WTC11 (cell line): ENCODE measurements around the gene KIF21A.

Experiments used
- ATF1 ChIP-seq: sonication (generic); formaldehyde crosslinking; IDR thresholded peaks from 2 replicates; pipeline ENCODE4 v1.8.1; 2023; ENCODE audit warnings: mild to moderate bottlenecking, moderate library complexity, missing genetic modification reagents
- CREB1 ChIP-seq: sonication (generic); formaldehyde crosslinking; IDR thresholded peaks from 2 replicates; pipeline ENCODE4 v1.8.0; 2023; ENCODE audit warnings: mild to moderate bottlenecking, missing genetic modification reagents
- CREM ChIP-seq: sonication (generic); formaldehyde crosslinking; IDR thresholded peaks from 2 replicates; pipeline ENCODE4 v1.8.1; 2022; ENCODE audit warnings: mild to moderate bottlenecking, missing genetic modification reagents, moderate library complexity
- FOXK1 ChIP-seq: sonication (generic); formaldehyde crosslinking; IDR thresholded peaks from 2 replicates; pipeline ENCODE4 v1.8.0; 2022; ENCODE audit warnings: mild to moderate bottlenecking, moderate library complexity, missing genetic modification reagents
- TEAD1 ChIP-seq: sonication (generic); formaldehyde crosslinking; IDR thresholded peaks from 2 replicates; pipeline ENCODE4 v1.8.0; 2022; ENCODE audit warnings: mild to moderate bottlenecking, missing genetic modification reagents
- ZBTB21 ChIP-seq: sonication (generic); formaldehyde crosslinking; IDR thresholded peaks from 2 replicates; pipeline ENCODE4 v1.8.1; 2023; ENCODE audit warnings: mild to moderate bottlenecking, missing genetic modification reagents, borderline replicate concordance
- TF ChIP-seq, protein P1 (sequence below): fragments of 200-600 bp; IDR thresholded peaks from 2 replicates; pipeline ENCODE4 v1.8.0; 2022; ENCODE audit warnings: antibody characterized with exemption
- TF ChIP-seq, protein P2 (sequence below): fragments of 250-450 bp; sonication (Bioruptor Pico); IDR thresholded peaks from 2 replicates; pipeline ENCODE4 v1.9.0; 2021; ENCODE audit warnings: mild to moderate bottlenecking
- TF ChIP-seq, protein P3 (sequence below): sonication (generic); formaldehyde crosslinking; IDR thresholded peaks from 2 replicates; pipeline ENCODE4 v1.8.1; 2022; ENCODE audit warnings: mild to moderate bottlenecking, moderate library complexity, missing genetic modification reagents
- TF ChIP-seq, protein P4 (sequence below): sonication (generic); formaldehyde crosslinking; IDR thresholded peaks from 2 replicates; pipeline ENCODE4 v1.8.1; 2023; ENCODE audit warnings: mild to moderate bottlenecking, missing genetic modification reagents, borderline replicate concordance

DNA sequence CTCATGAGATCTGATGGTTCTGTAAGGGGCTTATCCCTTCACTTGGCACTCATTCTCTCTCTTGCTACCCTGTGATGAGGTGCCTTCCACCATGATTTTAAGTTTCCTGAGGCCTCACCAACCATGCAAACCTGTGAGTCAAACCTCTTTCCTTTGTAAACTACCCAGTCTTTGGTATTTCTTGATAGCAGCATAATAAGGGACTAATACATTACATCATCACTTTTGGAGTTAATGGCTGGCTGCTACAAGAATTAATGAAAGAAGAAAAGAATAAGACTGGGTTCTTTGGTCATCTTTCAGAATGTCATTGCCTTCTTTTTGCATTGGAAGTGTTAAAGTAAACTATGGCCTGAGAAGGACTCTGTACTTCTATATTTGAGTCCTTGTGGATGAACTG is 5.1 kb upstream of the KIF21A start:
- TF ChIP-seq, protein P1, sequence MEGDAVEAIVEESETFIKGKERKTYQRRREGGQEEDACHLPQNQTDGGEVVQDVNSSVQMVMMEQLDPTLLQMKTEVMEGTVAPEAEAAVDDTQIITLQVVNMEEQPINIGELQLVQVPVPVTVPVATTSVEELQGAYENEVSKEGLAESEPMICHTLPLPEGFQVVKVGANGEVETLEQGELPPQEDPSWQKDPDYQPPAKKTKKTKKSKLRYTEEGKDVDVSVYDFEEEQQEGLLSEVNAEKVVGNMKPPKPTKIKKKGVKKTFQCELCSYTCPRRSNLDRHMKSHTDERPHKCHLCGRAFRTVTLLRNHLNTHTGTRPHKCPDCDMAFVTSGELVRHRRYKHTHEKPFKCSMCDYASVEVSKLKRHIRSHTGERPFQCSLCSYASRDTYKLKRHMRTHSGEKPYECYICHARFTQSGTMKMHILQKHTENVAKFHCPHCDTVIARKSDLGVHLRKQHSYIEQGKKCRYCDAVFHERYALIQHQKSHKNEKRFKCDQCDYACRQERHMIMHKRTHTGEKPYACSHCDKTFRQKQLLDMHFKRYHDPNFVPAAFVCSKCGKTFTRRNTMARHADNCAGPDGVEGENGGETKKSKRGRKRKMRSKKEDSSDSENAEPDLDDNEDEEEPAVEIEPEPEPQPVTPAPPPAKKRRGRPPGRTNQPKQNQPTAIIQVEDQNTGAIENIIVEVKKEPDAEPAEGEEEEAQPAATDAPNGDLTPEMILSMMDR, result no peak
- TF ChIP-seq, protein P2, sequence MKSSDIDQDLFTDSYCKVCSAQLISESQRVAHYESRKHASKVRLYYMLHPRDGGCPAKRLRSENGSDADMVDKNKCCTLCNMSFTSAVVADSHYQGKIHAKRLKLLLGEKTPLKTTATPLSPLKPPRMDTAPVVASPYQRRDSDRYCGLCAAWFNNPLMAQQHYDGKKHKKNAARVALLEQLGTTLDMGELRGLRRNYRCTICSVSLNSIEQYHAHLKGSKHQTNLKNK, result no peak
- TF ChIP-seq TEAD1 (CRISPR knock-in tag) (no peak), FOXK1 (CRISPR knock-in tag) (no peak), CREM (CRISPR knock-in tag) (no peak), ZBTB21 (CRISPR knock-in tag) (no peak), ATF1 (CRISPR knock-in tag) (no peak), CREB1 (no peak)
- TF ChIP-seq, protein P3, sequence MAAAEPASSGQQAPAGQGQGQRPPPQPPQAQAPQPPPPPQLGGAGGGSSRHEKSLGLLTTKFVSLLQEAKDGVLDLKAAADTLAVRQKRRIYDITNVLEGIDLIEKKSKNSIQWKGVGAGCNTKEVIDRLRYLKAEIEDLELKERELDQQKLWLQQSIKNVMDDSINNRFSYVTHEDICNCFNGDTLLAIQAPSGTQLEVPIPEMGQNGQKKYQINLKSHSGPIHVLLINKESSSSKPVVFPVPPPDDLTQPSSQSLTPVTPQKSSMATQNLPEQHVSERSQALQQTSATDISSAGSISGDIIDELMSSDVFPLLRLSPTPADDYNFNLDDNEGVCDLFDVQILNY (CRISPR knock-in tag), result no peak
- TF ChIP-seq, protein P4, sequence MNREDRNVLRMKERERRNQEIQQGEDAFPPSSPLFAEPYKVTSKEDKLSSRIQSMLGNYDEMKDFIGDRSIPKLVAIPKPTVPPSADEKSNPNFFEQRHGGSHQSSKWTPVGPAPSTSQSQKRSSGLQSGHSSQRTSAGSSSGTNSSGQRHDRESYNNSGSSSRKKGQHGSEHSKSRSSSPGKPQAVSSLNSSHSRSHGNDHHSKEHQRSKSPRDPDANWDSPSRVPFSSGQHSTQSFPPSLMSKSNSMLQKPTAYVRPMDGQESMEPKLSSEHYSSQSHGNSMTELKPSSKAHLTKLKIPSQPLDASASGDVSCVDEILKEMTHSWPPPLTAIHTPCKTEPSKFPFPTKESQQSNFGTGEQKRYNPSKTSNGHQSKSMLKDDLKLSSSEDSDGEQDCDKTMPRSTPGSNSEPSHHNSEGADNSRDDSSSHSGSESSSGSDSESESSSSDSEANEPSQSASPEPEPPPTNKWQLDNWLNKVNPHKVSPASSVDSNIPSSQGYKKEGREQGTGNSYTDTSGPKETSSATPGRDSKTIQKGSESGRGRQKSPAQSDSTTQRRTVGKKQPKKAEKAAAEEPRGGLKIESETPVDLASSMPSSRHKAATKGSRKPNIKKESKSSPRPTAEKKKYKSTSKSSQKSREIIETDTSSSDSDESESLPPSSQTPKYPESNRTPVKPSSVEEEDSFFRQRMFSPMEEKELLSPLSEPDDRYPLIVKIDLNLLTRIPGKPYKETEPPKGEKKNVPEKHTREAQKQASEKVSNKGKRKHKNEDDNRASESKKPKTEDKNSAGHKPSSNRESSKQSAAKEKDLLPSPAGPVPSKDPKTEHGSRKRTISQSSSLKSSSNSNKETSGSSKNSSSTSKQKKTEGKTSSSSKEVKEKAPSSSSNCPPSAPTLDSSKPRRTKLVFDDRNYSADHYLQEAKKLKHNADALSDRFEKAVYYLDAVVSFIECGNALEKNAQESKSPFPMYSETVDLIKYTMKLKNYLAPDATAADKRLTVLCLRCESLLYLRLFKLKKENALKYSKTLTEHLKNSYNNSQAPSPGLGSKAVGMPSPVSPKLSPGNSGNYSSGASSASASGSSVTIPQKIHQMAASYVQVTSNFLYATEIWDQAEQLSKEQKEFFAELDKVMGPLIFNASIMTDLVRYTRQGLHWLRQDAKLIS, result no peak
